OCI-LY3 (cell line): ENCODE data around the gene ZNF200.

Source experiments
- H2AFZ ChIP-seq: fragments of 200-600, 300-600 bp; shearing (Covaris generic); 2 replicates; pipeline ENCODE4 v1.6.0; 2014; ENCODE audit warnings: antibody characterized with exemption, low read depth, low read length
- H3K27ac ChIP-seq: fragments of 200-600, 300-600 bp; sonication (generic); 2 replicates; pipeline ENCODE4 v1.5.1; 2014; ENCODE audit warnings: mild to moderate bottlenecking, low read length, moderate library complexity, mixed read lengths
- H3K27me3 ChIP-seq: fragments of 200-600, 300-600 bp; sonication (generic); 2 replicates; pipeline ENCODE4 v1.6.1; 2014; ENCODE audit warnings: low read depth, low read length, mixed read lengths
- H3K36me3 ChIP-seq: fragments of 200-600, 300-600 bp; sonication (generic); replicated peaks from 2 replicates; pipeline ENCODE3; 2014; ENCODE audit warnings: low read depth, low read length, mixed read lengths
- H3K4me1 ChIP-seq: fragments of 300-600, 200-600 bp; sonication (generic); 2 replicates; pipeline ENCODE4 v1.6.1; 2014; ENCODE audit warnings: low read length, mixed read lengths
- H3K4me2 ChIP-seq: fragments of 200-600, 300-600 bp; sonication (generic); 2 replicates; pipeline ENCODE4 v1.6.1; 2014; ENCODE audit warnings: low read length, mixed read lengths
- H3K4me3 ChIP-seq: fragments of 300-600, 200-600 bp; sonication (generic); 2 replicates; pipeline ENCODE4 v1.5.1; 2014; ENCODE audit warnings: antibody characterized with exemption, mild to moderate bottlenecking, low read length, moderate library complexity
- H3K79me2 ChIP-seq: fragments of 300-600, 200-600 bp; shearing (Covaris generic); 2 replicates; pipeline ENCODE4 v1.6.1; 2014; ENCODE audit warnings: mild to moderate bottlenecking, low read length, mixed read lengths
- H3K9ac ChIP-seq: fragments of 300-600, 200-600 bp; shearing (Covaris generic); 2 replicates; pipeline ENCODE4 v1.6.0; 2014; ENCODE audit warnings: mild to moderate bottlenecking, low read length, moderate library complexity
- H3K9me3 ChIP-seq: fragments of 200-600, 300-600 bp; shearing (Covaris generic); 2 replicates; pipeline ENCODE4 v1.6.1; 2014; ENCODE audit warnings: low read length, mixed read lengths; ENCODE audit not compliant: insufficient read depth
- H4K20me1 ChIP-seq: fragments of 200-600, 300-600 bp; sonication (generic); 2 replicates; pipeline ENCODE4 v1.6.1; 2016; ENCODE audit warnings: low read length, mixed read lengths; ENCODE audit not compliant: insufficient read depth
- EZH2phosphoT487 ChIP-seq: fragments of 200-600 bp; shearing (Covaris generic); IDR thresholded peaks from 2 replicates; pipeline ENCODE4 v1.6.1; 2018; ENCODE audit warnings: antibody characterized with exemption, mixed run types, low read depth
- TF ChIP-seq, protein P1 (sequence below): fragments of 200-600, 300-600 bp; sonication (generic); IDR thresholded peaks from 2 replicates; pipeline ENCODE4 v1.5.1; 2014; ENCODE audit warnings: antibody characterized with exemption, low read length, low read depth

Gene ZNF200

DNA sequence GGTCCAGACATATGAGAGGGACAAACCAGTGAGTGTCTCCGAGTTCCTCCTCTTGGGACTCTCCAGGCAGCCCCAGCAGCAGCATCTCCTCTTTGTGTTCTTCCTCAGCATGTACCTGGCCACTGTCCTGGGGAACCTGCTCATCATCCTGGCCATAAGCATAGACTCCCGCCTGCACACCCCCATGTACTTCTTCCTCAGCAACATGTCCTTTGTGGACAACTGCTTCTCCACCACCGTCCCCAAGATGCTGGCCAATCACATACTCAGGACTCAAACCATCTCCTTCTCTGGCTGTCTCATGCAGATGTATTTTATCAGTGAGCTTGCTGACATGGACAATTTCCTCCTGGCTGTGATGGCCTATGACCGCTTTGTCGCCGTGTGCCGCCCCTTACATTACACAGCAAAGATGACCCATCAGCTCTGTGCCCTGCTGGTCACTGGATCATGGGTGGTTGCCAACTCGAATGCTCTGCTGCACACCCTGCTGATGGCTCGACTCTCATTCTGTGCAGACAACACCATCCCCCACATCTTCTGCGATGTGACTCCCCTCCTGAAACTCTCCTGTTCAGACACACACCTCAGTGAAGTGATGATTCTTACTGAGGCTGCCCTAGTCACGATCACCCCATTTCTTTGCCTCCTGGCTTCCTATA is 19.2 kb downstream of the ZNF200 start:
- Histone ChIP-seq H3K27me3 (peaks cover 7% of the 10 kb centered on the region), H3K4me3 (no peak overlapping the region), H4K20me1 (no peaks in the 10 kb centered on the region), H3K36me3 (no peaks in the 10 kb centered on the region), H3K9me3 (no peaks in the 10 kb centered on the region), H3K27ac (no peak overlapping the region), H3K79me2 (no peaks in the 10 kb centered on the region), H3K9ac (no peak overlapping the region), H3K4me2 (no peak overlapping the region), H2AFZ (no peak overlapping the region), H3K4me1 (peaks cover 8% of the 10 kb centered on the region; the same call in 1 of the 2 replicates)
- TF ChIP-seq EZH2phosphoT487 = no peak
- TF ChIP-seq, protein P1, sequence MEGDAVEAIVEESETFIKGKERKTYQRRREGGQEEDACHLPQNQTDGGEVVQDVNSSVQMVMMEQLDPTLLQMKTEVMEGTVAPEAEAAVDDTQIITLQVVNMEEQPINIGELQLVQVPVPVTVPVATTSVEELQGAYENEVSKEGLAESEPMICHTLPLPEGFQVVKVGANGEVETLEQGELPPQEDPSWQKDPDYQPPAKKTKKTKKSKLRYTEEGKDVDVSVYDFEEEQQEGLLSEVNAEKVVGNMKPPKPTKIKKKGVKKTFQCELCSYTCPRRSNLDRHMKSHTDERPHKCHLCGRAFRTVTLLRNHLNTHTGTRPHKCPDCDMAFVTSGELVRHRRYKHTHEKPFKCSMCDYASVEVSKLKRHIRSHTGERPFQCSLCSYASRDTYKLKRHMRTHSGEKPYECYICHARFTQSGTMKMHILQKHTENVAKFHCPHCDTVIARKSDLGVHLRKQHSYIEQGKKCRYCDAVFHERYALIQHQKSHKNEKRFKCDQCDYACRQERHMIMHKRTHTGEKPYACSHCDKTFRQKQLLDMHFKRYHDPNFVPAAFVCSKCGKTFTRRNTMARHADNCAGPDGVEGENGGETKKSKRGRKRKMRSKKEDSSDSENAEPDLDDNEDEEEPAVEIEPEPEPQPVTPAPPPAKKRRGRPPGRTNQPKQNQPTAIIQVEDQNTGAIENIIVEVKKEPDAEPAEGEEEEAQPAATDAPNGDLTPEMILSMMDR = no peak

DNA sequence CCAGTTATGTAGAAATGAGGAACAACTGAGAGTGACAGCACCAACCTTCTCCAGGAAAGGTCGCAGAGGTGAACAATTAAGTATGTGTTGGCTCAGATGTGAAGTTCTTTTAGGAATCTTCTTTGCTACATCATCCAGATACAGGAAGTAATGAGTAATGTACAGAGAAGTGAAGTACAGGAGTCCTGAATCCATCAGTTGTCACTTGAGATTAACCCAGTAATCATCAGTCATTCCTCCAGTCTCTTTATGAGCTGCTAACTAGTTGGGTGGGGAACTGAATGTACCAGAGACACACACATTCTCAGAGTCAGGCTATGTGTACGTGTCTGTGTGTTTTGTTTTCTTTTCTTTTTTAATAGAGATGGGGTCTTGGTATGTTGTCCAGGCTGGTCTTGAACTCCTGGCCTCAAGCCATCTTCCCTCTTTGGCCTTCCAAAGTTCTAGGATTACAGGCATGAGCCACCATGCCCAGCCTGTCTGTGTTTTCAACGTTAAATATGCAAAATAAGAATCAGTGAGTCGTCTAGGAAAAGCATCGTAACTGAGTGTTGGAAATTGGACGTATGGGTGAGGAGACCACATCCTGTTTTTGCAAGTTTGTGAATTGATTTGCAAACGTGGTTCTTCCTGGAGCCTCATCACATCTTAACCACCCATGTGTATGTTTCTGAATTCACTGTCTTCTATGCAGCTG is 19.9 kb downstream of the ZNF200 start:
- Histone ChIP-seq H2AFZ (0 out of 2 replicates have a peak overlapping the region, but pooled peaks have one; percentile 5), H3K4me3 (no peak overlapping the region), H3K27ac (no peak overlapping the region), H3K4me1 (peaks cover 8% of the 10 kb centered on the region; the same call in 1 of the 2 replicates), H3K79me2 (no peaks in the 10 kb centered on the region), H3K4me2 (peak overlapping the region; percentile 13; the same call in 1 of the 2 replicates), H3K9me3 (no peaks in the 10 kb centered on the region), H3K9ac (no peak overlapping the region), H3K36me3 (no peaks in the 10 kb centered on the region), H4K20me1 (no peaks in the 10 kb centered on the region), H3K27me3 (peaks cover 7% of the 10 kb centered on the region)
- no peak for TF ChIP-seq EZH2phosphoT487
- TF ChIP-seq, protein P1 = no peak

DNA sequence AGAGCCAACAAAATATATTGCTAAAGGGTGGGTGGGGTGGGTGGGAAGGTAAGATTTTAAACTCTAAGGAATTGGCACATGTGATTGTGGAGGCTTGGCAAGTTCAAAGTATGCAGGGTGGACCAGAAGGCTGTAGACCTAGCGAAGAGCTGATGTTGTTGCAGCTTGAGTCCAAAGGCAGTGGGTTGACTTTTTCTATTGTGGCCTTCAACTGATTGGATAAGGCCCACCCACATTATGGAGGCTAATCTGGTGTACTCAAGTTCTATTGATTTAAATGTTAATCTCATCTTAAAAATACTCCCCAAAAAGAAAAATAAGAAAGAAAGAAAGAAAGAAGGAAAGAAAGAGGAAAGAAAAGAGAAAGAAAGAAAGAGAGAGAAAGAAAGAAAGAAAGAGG is 22.4 kb downstream of the ZNF200 start:
- H3K79me2 ChIP-seq = no peaks in the 10 kb centered on the region
- TF ChIP-seq, protein P1 = no peak
- no peak for TF ChIP-seq EZH2phosphoT487
- no peak overlapping the region for H3K27ac ChIP-seq

DNA sequence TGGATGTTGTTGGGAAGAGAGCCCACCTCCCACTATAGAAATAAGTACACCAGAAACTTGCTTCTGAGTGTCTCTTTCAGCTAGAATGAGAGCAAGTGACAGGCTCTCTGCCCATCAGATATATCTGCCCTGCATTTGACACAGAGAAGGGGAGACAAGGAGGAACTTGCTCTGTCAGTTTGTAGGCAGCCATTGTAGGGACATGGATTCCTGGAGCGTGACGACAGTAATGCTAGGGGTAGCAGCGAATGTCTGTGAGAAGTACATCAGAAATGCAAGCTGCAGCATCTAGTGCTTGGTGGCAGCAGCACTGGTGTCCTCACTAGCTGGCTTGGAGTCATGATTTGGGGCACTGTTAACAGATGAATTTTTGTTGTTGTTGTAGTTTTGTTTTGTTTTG is 23.0 kb downstream of the ZNF200 start:
- peaks cover 8% of the 10 kb centered on the region; the same call in 1 of the 2 replicates for H3K4me1 ChIP-seq
- peaks cover 7% of the 10 kb centered on the region for H3K27me3 ChIP-seq
- H3K79me2 ChIP-seq = no peaks in the 10 kb centered on the region
- H4K20me1 ChIP-seq = no peaks in the 10 kb centered on the region
- no peaks in the 10 kb centered on the region for H3K9me3 ChIP-seq
- H3K27ac ChIP-seq = no peak overlapping the region
- no peak overlapping the region for H3K4me2 ChIP-seq
- H2AFZ ChIP-seq = no peak overlapping the region
- TF ChIP-seq, protein P1 = no peak
- no peak overlapping the region for H3K4me3 ChIP-seq
- no peaks in the 10 kb centered on the region for H3K36me3 ChIP-seq
- H3K9ac ChIP-seq = no peak overlapping the region

More for the DNA sequence above, 22.4 kb downstream of the ZNF200 start:
- H3K36me3 ChIP-seq = no peaks in the 10 kb centered on the region
- no peak overlapping the region for H3K4me2 ChIP-seq
- no peak overlapping the region for H3K9ac ChIP-seq
- H3K27me3 ChIP-seq = peaks cover 7% of the 10 kb centered on the region
- H3K9me3 ChIP-seq = no peaks in the 10 kb centered on the region
- H2AFZ ChIP-seq = no peak overlapping the region
- H3K4me3 ChIP-seq = no peak overlapping the region
- peaks cover 8% of the 10 kb centered on the region; the same call in 1 of the 2 replicates for H3K4me1 ChIP-seq
- no peaks in the 10 kb centered on the region for H4K20me1 ChIP-seq
